ENCODE results near the gene SURF4. TPM values are rescaled to one million over a fixed set of nuclear protein-coding genes. Genes with fewer than 3 reads are reported as not detected.
A peak's percentile ranks its signal among the peaks of the same experiment; 100 is the strongest.

The SURF4 gene
- total RNA-seq, 2 donors from 2014 or later = 185 to 204 TPM

DNA sequence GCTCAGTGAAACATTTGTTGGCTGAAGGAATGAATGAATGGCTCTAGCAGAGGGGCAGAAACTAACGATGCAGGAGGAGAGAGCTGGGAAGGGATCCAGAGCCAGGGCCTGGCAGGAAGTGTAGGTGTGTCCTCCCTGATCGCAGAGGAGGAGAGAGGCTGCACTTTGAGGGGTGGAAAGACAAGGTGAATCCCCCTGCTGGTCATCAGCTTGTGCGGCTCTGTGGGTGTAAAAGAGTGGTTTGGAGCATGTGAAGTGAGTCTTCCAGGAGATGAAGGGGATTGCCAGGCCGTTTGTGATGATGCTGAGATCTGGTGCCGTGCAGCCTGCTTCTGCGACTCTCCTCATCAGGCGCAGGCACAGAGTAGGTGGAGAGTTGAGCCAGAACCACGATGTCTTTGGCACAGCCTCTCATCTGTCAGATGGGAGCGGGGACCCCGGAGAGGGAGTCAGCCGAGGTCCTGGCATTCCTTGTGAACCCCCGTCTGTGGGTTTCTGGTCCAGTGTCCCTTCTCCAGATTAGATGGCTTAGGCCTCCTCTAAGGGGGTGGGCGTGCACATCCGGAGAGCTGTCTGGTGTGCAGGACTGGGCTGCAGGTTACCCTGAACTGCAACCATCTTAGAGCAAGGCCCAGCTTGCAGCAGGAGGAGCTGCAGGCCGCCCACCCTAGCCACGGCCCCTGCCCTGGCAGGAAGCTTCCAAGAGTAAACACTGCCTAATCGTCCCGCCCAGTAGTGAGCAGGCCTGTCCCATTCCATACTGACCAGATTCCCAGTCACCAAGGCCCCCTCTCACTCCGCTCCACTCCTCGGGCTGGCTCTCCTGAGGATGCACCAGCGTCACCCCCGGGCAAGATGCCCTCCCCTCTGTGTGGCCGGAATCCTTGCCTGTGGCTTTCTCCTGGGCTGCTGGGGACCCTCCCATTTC lies 46.0 kb upstream of the SURF4 start, which contains the start of gene ADAMTS13:
Gene ADAMTS13 (plus strand): TSS at position 753 of the 928 bp plus-strand sequence. CDS start 77 bp downstream, at position 830.
- 46% methylated on average over 23 of the region's 23 CpGs for WGBS

GRCh38 chr9:133420392-133420827 lies 44.5 kb upstream of the SURF4 start:
- no peaks in the 10 kb centered on the region for H3K4me1 ChIP-seq (replicated peaks)
- intact Hi-C loops (cut with DNase I) = no loop called here
- no peaks in the 10 kb centered on the region for H3K36me3 ChIP-seq
- no peak overlapping the region for H3K27ac ChIP-seq
- no peak for DNase-seq (ENCODE audit: low spot score)
- H3K4me3 ChIP-seq = no peak overlapping the region
- no peaks in the 10 kb centered on the region for H3K27me3 ChIP-seq (replicated peaks; ENCODE audit: insufficient read depth)
- TF ChIP-seq, protein P1, sequence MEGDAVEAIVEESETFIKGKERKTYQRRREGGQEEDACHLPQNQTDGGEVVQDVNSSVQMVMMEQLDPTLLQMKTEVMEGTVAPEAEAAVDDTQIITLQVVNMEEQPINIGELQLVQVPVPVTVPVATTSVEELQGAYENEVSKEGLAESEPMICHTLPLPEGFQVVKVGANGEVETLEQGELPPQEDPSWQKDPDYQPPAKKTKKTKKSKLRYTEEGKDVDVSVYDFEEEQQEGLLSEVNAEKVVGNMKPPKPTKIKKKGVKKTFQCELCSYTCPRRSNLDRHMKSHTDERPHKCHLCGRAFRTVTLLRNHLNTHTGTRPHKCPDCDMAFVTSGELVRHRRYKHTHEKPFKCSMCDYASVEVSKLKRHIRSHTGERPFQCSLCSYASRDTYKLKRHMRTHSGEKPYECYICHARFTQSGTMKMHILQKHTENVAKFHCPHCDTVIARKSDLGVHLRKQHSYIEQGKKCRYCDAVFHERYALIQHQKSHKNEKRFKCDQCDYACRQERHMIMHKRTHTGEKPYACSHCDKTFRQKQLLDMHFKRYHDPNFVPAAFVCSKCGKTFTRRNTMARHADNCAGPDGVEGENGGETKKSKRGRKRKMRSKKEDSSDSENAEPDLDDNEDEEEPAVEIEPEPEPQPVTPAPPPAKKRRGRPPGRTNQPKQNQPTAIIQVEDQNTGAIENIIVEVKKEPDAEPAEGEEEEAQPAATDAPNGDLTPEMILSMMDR (IDR thresholded peaks at IDR 0.05) = no peak
- TF ChIP-seq POLR2AphosphoS5 (IDR thresholded peaks at IDR 0.05) = no peak
- no peak for TF ChIP-seq POLR2A (IDR thresholded peaks at IDR 0.05)
- WGBS = 62% methylated on average over 5 of the region's 5 CpGs
- no peaks in the 10 kb centered on the region for H3K9me3 ChIP-seq

More for the DNA sequence above, 46.0 kb upstream of the SURF4 start, which contains the start of gene ADAMTS13:
- DNase-seq (ENCODE audit: low spot score) = no peak
- Histone ChIP-seq H3K4me1 (replicated peaks) (no peaks in the 10 kb centered on the region), H3K27ac (no peak within 1 kb of the TSS), H3K27me3 (replicated peaks; ENCODE audit: insufficient read depth) (no peaks in the 10 kb centered on the region), H3K36me3 (no peaks in the 10 kb centered on the region), H3K9me3 (no peaks in the 10 kb centered on the region), H3K4me3 (no peak within 1 kb of the TSS)
- no peak for TF ChIP-seq POLR2A (IDR thresholded peaks at IDR 0.05)
- TF ChIP-seq, protein P1 (IDR thresholded peaks at IDR 0.05) = no peak
- no peak for TF ChIP-seq POLR2AphosphoS5 (IDR thresholded peaks at IDR 0.05)
- intact Hi-C loops (cut with DNase I) = no loop called here

GRCh38 chr9:133419005-133419404 lies 43.1 kb upstream of the SURF4 start:
- H3K27ac ChIP-seq = no peak overlapping the region
- intact Hi-C loops (cut with DNase I) = loop anchor here (5.0 kb wide), 1 partner anchor 38 kb away; the partner anchor contains the start of gene CACFD1
- H3K4me3 ChIP-seq = no peak overlapping the region
- WGBS = 82% methylated on average over 13 of the region's 13 CpGs
- TF ChIP-seq, protein P1 (IDR thresholded peaks at IDR 0.05) = no peak
- no peak for TF ChIP-seq POLR2AphosphoS5 (IDR thresholded peaks at IDR 0.05)
- TF ChIP-seq POLR2A (IDR thresholded peaks at IDR 0.05) = no peak
- no peaks in the 10 kb centered on the region for H3K4me1 ChIP-seq (replicated peaks)
- no peak for DNase-seq (ENCODE audit: low spot score)
- no peaks in the 10 kb centered on the region for H3K27me3 ChIP-seq (replicated peaks; ENCODE audit: insufficient read depth)
- peaks cover 0 to 7% of the 10 kb centered on the region in 2 donors for H3K36me3 ChIP-seq
- H3K9me3 ChIP-seq = no peaks in the 10 kb centered on the region

DNA sequence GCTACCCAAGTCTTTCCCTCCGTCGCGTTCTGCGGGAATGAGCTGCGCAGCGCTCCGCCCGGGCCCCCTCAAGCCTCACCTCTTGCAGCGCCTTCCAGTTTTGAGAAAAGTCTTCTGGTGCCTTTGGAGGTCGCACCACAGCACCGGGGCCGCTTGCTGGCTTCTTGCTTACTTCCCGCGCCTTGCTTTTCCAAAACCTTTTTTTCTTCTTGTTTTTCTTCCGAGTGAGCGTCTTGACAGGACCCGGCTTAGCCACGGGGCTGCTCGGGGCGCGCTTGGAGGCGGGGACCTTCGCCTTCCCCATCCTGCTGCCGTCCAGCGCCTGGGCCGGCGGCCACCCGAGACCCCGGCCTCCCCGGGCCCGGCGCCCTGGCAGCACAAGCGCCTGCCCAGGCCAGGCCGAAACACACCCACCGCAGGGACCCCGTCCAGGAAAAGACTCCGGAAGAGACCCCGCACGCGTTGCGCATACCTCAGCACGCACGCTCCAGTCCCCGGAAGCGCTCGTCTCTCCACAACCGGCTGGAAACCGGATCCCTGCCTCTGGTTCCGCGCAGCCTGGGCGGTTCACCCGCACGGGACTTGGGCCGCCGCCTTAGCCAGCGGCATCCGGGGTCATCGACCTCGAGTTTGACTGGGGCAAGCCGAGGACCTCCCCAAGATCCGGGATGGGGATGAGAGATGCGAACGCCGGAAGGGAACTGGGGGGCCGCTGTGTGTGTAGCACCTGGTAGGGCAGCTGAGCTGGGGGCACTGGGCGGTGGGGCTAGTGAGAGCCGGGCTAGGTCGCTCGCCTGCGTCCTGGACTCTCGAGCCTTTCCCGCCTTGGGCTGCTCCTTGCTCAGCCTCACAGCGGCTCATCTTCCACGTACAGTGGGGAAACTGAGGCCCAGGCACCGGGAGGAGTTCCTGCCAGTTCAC lies 41.9 kb upstream of the SURF4 start, which contains the start of gene REXO4:
Gene REXO4 (minus strand): TSS at position 470 of the 921 bp plus-strand sequence. CDS start 166 bp downstream, at position 304.
- DNase-seq (ENCODE audit: low spot score) = peak; percentile 51
- H3K27me3 ChIP-seq (replicated peaks; ENCODE audit: insufficient read depth) = no peaks in the 10 kb centered on the region
- intact Hi-C loops (cut with DNase I) = loop anchor here (5.0 kb wide), 1 partner anchor 40 kb away; the partner anchor contains the start of gene CACFD1
- WGBS = 2% methylated on average over 69 of the region's 75 CpGs
- H3K9me3 ChIP-seq = no peaks in the 10 kb centered on the region
- H3K4me1 ChIP-seq (replicated peaks) = no peaks in the 10 kb centered on the region
- peak within 1 kb of the TSS; percentile 67 to 84 for H3K4me3 ChIP-seq
- H3K27ac ChIP-seq = peak within 1 kb of the TSS; percentile 71 to 78
- H3K36me3 ChIP-seq = peaks cover 0 to 14% of the 10 kb centered on the region in 2 donors
- TF ChIP-seq, protein P1 (IDR thresholded peaks at IDR 0.05) = no peak
- TF ChIP-seq POLR2A (IDR thresholded peaks at IDR 0.05) = peak; percentile 20
- peak; percentile 78 for TF ChIP-seq POLR2AphosphoS5 (IDR thresholded peaks at IDR 0.05)

Data from prostate gland (tissue), 2 donors.